HG03064 (cell line): ENCODE measurements around the gene ATF7IP2.
"Not testable (repeated sequence)": the region's sequence is repeated elsewhere in the genome, so short reads cannot be mapped to it uniquely, and the experiment has no call there.

Source experiments
- ATAC-seq: cut with Tn5 transposase; IDR thresholded peaks from one replicate; pipeline ENCODE4 v1.9.1; 2021; ENCODE audit warnings: low read depth; ENCODE audit not compliant: unreplicated experiment

Gene ATF7IP2

GRCh38 chr16:10502776-10503175 is 116.9 kb downstream of the ATF7IP2 start:
- no peak for ATAC-seq

- ATAC-seq: no peak
These were observed 118.6 kb downstream of the ATF7IP2 start for GRCh38 chr16:10504404-10504885.

GRCh38 chr16:10505286-10505685 is 119.4 kb downstream of the ATF7IP2 start:
- ATAC-seq: not testable (repeated sequence)

- ATAC-seq: no peak
These were observed 123.7 kb downstream of the ATF7IP2 start for GRCh38 chr16:10509534-10510025.

- no peak for ATAC-seq
These were observed 124.4 kb downstream of the ATF7IP2 start for GRCh38 chr16:10510279-10510678.

- no peak for ATAC-seq
These were observed 126.0 kb downstream of the ATF7IP2 start for GRCh38 chr16:10511829-10512228.

GRCh38 chr16:10514369-10515055 is 128.7 kb downstream of the ATF7IP2 start:
- ATAC-seq: no peak

- no peak for ATAC-seq
These were observed 132.0 kb downstream of the ATF7IP2 start for GRCh38 chr16:10517868-10518267.

GRCh38 chr16:10518479-10519041 is 132.7 kb downstream of the ATF7IP2 start:
- ATAC-seq: no peak

GRCh38 chr16:10519297-10519696 is 133.4 kb downstream of the ATF7IP2 start:
- ATAC-seq: no peak

- ATAC-seq: no peak
These were observed 134.3 kb downstream of the ATF7IP2 start for GRCh38 chr16:10519929-10520868.

- ATAC-seq: no peak
These were observed 135.2 kb downstream of the ATF7IP2 start for GRCh38 chr16:10520869-10521578.

- no peak for ATAC-seq
These were observed 135.9 kb downstream of the ATF7IP2 start for GRCh38 chr16:10521681-10522274.

- ATAC-seq: no peak
These were observed 137.1 kb downstream of the ATF7IP2 start for GRCh38 chr16:10522966-10523365.

- ATAC-seq: no peak
These were observed 139.5 kb downstream of the ATF7IP2 start for GRCh38 chr16:10525214-10525825.

- ATAC-seq: no peak
These were observed 141.1 kb downstream of the ATF7IP2 start for GRCh38 chr16:10526962-10527361.

- no peak for ATAC-seq
These were observed 142.8 kb downstream of the ATF7IP2 start for GRCh38 chr16:10528635-10529034.

- ATAC-seq: no peak
These were observed 144.2 kb downstream of the ATF7IP2 start for GRCh38 chr16:10529895-10530669.

- no peak for ATAC-seq
These were observed 144.8 kb downstream of the ATF7IP2 start for GRCh38 chr16:10530685-10531084.
